Common myeloid progenitor, CD34-positive (primary cell): ENCODE measurements around the gene CASP8.

Experiments
- CTCF ChIA-PET: fragments of 350-600 bp; sonication (Branson Sonifier 250); formaldehyde crosslinking; loops from one replicate; lab custom pipeline; 2021; ENCODE audit warnings: antibody characterized with exemption; lab: Charles Lee
- POLR2A ChIA-PET: fragments of 350-600 bp; sonication (Branson Sonifier 250); formaldehyde crosslinking; loops from one replicate; lab custom pipeline; 2021; ENCODE audit warnings: antibody characterized with exemption; lab: Charles Lee
- DNase-seq, 3 donors: peaks; one replicate each; pipeline versions ENCODE4 v3.0.0 to v3.0.0-alpha.2; 2013
- H3K27ac ChIP-seq, 2 experiments: 1 replicate in 1 of 2; 2 replicates in 1 of 2; pipeline ENCODE4 v1.7.0; 2013; ENCODE audit warnings: inconsistent platforms in 2 of 2, low read length in 2 of 2, mild to moderate bottlenecking in 2 of 2, low read depth in 1 of 2, moderate library complexity in 1 of 2; ENCODE audit not compliant: severe bottlenecking in 2 of 2, insufficient read depth in 1 of 2, poor library complexity in 1 of 2
- H3K27me3 ChIP-seq, 5 experiments: replicated peaks in 2 of 5; 1 replicate in 3 of 5; 2 replicates in 2 of 5; pipeline versions ENCODE4 v1.6.1 to v1.7.0; 2013; ENCODE audit warnings: low read length in 4 of 5, mild to moderate bottlenecking in 2 of 5, moderate library complexity in 2 of 5, inconsistent platforms in 1 of 5; ENCODE audit not compliant: insufficient read depth in 5 of 5, control insufficient read depth in 4 of 5
- H3K36me3 ChIP-seq, 4 experiments: 1 replicate in 2 of 4; 2 replicates in 2 of 4; pipeline versions ENCODE4 v1.6.1 to v1.7.0; 2013; ENCODE audit warnings: low read length in 3 of 4, control low read depth in 1 of 4, mild to moderate bottlenecking in 1 of 4; ENCODE audit not compliant: control insufficient read depth in 4 of 4, insufficient read depth in 4 of 4
- H3K4me1 ChIP-seq, 4 experiments: 1 replicate in 3 of 4; 2 replicates in 1 of 4; pipeline versions ENCODE4 v1.6.1 to v1.7.1; 2013; ENCODE audit warnings: low read length in 3 of 4, mild to moderate bottlenecking in 3 of 4, control low read depth in 1 of 4, inconsistent platforms in 1 of 4, moderate library complexity in 1 of 4; ENCODE audit not compliant: control insufficient read depth in 4 of 4, insufficient read depth in 4 of 4; ENCODE audit errors: control extremely low read depth in 1 of 4
- H3K4me3 ChIP-seq, 7 experiments: 1 replicate in 4 of 7; 2 replicates in 3 of 7; pipeline versions ENCODE4 v1.5.1 to v1.7.0; 2013; ENCODE audit warnings: mild to moderate bottlenecking in 7 of 7, low read length in 6 of 7, moderate library complexity in 6 of 7, inconsistent platforms in 2 of 7, low read depth in 2 of 7, control low read depth in 1 of 7; ENCODE audit not compliant: insufficient read depth in 4 of 7, control insufficient read depth in 1 of 7; ENCODE audit errors: extremely low read depth in 1 of 7
- H3K9me3 ChIP-seq, 5 experiments: 1 replicate in 4 of 5; 2 replicates in 1 of 5; pipeline versions ENCODE4 v1.6.1 to v1.7.1; 2013; ENCODE audit warnings: low read length in 4 of 5, mild to moderate bottlenecking in 2 of 5, inconsistent platforms in 1 of 5, low read depth in 1 of 5, moderate library complexity in 1 of 5; ENCODE audit not compliant: control insufficient read depth in 4 of 5, insufficient read depth in 2 of 5; ENCODE audit errors: control extremely low read depth in 1 of 5
- WGBS: methylation state at CpG from one replicate; pipeline ENCODE4 v1.1.5; 2013; ENCODE audit not compliant: insufficient coverage; 5-methylcytosine and 5-hydroxymethylcytosine counted together

Gene CASP8

DNA sequence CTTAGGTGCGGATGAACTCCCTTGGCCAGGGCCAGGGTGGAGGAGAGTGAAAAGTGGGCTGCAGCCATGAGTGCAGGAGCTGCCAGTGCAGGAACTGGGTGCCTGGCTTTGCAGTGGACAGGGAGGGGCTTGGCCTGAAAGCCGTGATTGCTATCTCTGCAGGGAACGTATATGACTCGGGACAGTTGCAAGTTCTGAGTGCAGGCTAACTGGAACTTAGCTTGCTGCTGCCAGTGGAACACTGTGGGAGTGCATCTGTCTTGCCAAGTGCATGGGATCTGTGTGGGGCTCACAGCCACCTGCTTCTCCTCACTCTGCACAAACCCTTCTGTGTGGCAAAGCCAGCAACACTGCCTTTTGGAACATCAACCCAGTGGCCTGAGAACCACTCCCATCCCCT lies 59.9 kb downstream of the CASP8 start:
- Histone ChIP-seq H3K27ac (no peak overlapping the region), H3K4me3 (no peak overlapping the region), H3K4me1 (no peaks in the 10 kb centered on the region), H3K9me3 (peaks cover 4 to 33% (median 5%) of the 10 kb centered on the region in 5 experiments), H3K27me3 (no peaks in the 10 kb centered on the region), H3K36me3 (peaks cover 0 to 3% (median 0%) of the 10 kb centered on the region in 4 experiments)
- no peak for DNase-seq
- POLR2A ChIA-PET = no interaction called here
- CTCF ChIA-PET = no interaction called here
- 96% methylated on average over 4 of the region's 4 CpGs for WGBS

DNA sequence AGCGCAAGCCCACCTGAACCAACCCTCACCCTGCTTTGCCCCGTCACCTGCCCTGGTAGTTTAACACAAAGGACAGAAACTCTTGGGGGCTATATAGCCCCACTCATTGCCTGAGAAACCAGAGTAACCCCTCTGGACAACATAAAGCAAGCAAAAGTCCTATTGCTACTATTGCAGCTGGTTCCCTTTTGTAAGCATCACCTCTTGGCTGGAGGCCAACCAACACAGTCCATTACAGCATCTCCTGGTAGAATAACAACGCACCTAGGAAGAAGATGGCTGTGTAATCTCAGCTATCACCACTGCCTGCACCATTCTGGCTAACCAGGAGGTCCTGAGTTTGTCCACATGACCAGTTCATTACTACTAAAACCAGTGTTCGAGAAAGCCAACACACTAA lies 60.4 kb downstream of the CASP8 start:
- DNase-seq = no peak
- WGBS = 91% methylated on average over 4 of the region's 4 CpGs
- Histone ChIP-seq H3K27ac (no peak overlapping the region), H3K4me3 (no peak overlapping the region), H3K9me3 (peaks cover 4 to 33% (median 5%) of the 10 kb centered on the region in 5 experiments), H3K27me3 (no peaks in the 10 kb centered on the region), H3K4me1 (no peaks in the 10 kb centered on the region), H3K36me3 (peaks cover 0 to 3% (median 0%) of the 10 kb centered on the region in 4 experiments)
- ChIA-PET POLR2A (no interaction called here), CTCF (interaction anchor here (0.8 kb wide), 1 partner anchor 35 kb away, joined by 3 read pairs; no protein-coding TSS in a partner anchor)

DNA sequence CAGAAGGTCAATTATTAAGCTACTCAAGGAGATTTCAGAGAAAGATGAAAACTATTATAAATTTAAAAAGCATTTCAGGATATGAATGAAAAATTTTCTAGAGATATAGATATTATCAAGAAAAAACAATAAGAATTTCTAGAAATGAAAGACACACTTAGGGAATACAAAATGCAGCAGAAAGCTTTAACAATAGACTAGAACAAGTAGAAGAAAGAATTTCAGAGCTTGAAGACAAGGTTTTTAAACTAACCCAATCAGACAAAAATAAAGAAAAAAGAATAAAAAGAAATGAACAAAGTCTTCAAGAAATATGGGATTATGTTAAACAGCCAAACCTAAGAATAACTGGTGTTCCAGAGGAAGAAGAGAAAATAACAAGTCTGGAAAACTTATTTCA lies 62.4 kb downstream of the CASP8 start:
- CTCF ChIA-PET = interaction anchor here (1.5 kb wide), 1 partner anchor 22 kb away, joined by 3 read pairs; no protein-coding TSS in a partner anchor
- H3K27ac ChIP-seq = no peak overlapping the region

DNA sequence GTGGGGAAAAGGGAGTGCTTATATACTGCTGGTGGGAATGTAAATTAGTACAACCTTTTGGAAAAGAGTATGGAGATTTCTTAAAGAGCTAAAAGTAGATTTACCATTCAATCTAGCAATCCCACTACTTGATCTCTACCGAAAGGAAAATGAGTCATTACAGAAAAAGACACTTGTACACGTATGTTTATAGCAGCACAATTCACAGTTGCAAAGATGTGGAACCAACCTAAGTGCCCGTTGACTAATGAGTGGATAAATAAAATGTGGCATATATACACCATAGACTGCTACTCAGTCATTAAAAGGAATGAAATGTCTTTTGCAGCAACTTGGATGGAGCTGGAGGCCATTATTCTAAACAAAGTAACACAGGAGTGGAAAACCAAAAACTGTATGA lies 67.3 kb downstream of the CASP8 start:
- no peak for DNase-seq
- CTCF ChIA-PET = no interaction called here
- H3K36me3 ChIP-seq = no peaks in the 10 kb centered on the region
- POLR2A ChIA-PET = no interaction called here
- no peak overlapping the region for H3K4me3 ChIP-seq
- H3K27me3 ChIP-seq = no peaks in the 10 kb centered on the region
- H3K9me3 ChIP-seq = peaks cover 2 to 14% (median 4%) of the 10 kb centered on the region in 5 experiments
- no peak overlapping the region for H3K27ac ChIP-seq
- H3K4me1 ChIP-seq = no peaks in the 10 kb centered on the region
- no CpG with 5 or more reads among the region's 3 CpGs for WGBS

More for the DNA sequence above, 62.4 kb downstream of the CASP8 start:
- POLR2A ChIA-PET = no interaction called here
- Histone ChIP-seq H3K4me3 (no peak overlapping the region), H3K4me1 (no peaks in the 10 kb centered on the region), H3K9me3 (peaks cover 4 to 35% (median 5%) of the 10 kb centered on the region in 5 experiments), H3K27me3 (no peaks in the 10 kb centered on the region), H3K36me3 (peaks cover 0 to 3% (median 0%) of the 10 kb centered on the region in 4 experiments)
- peak in 2 of 3 donors; percentile 20 to 21 for DNase-seq

DNA sequence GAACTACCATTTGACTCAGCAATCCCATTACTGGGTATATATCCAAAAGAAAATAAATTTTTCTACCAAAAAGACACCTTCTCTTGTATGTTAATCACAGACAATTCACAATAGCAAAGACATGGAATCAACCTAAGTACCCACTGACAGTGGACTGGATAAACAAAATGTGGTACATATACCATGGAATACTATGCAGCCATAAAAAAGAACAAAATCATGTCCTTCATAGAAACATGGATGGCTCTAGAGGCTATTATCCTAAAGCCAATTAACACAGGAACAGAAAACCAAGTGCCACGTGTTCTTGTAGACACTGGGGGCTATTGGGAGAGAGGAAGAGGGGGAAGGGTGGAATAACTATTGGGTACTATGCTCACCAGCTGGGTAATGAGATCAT lies 69.1 kb downstream of the CASP8 start:
- H3K27ac ChIP-seq = no peak overlapping the region
- no peaks in the 10 kb centered on the region for H3K36me3 ChIP-seq
- WGBS = no CpG with 5 or more reads among the region's 1 CpG
- no peak overlapping the region for H3K4me3 ChIP-seq
- no peak for DNase-seq
- H3K9me3 ChIP-seq = peaks cover 0 to 4% (median 1%) of the 10 kb centered on the region in 5 experiments
- no peaks in the 10 kb centered on the region for H3K27me3 ChIP-seq
- ChIA-PET POLR2A (no interaction called here), CTCF (no interaction called here)
- no peaks in the 10 kb centered on the region for H3K4me1 ChIP-seq
